NCI-H1048 (cell line): ENCODE results near the gene FXYD7.
"Not testable (repeated sequence)": the region's sequence is repeated elsewhere in the genome, so short reads cannot be mapped to it uniquely, and the experiment has no call there.

ENCODE experiments used
- DNase-seq: peaks from one replicate; lab custom pipeline; 2025; lab: John Stamatoyannopoulos, UW

Gene FXYD7

GRCh38 chr19:35143231-35143715 is at the start of gene FXYD7:
Gene FXYD7, plus strand, starts transcription at chr19:35143255. Its CDS starts 79 bp downstream, at chr19:35143334.
- no peak for DNase-seq

GRCh38 chr19:35093430-35093829 is 49.6 kb upstream of the FXYD7 start:
- DNase-seq: no peak

- no peak for DNase-seq
Observed at GRCh38 chr19:35093941-35094647, 49.0 kb upstream of the FXYD7 start.

GRCh38 chr19:35094656-35095055 is 48.4 kb upstream of the FXYD7 start:
- no peak for DNase-seq

- no peak for DNase-seq
Observed at GRCh38 chr19:35095667-35096368, 47.2 kb upstream of the FXYD7 start.

- no peak for DNase-seq
Observed at GRCh38 chr19:35098413-35099049, 44.5 kb upstream of the FXYD7 start.

- DNase-seq: no peak
Observed at GRCh38 chr19:35099155-35099896, 43.7 kb upstream of the FXYD7 start.

- DNase-seq: no peak
Observed at GRCh38 chr19:35099897-35100275, 43.2 kb upstream of the FXYD7 start.

- DNase-seq: no peak
Observed at GRCh38 chr19:35100588-35101533, 42.2 kb upstream of the FXYD7 start.

- not testable (repeated sequence) for DNase-seq
Observed at GRCh38 chr19:35101949-35102348, 41.1 kb upstream of the FXYD7 start.

GRCh38 chr19:35103614-35104013 is 39.4 kb upstream of the FXYD7 start:
- DNase-seq: not testable (repeated sequence)

GRCh38 chr19:35104361-35104760 is 38.7 kb upstream of the FXYD7 start:
- DNase-seq: no peak

GRCh38 chr19:35105047-35105410 is 38.0 kb upstream of the FXYD7 start:
- no peak for DNase-seq

- no peak for DNase-seq
Observed at GRCh38 chr19:35105411-35106290, 37.4 kb upstream of the FXYD7 start.

- no peak for DNase-seq
Observed at GRCh38 chr19:35106291-35106583, 36.8 kb upstream of the FXYD7 start.

- DNase-seq: no peak
Observed at GRCh38 chr19:35106898-35107541, 36.0 kb upstream of the FXYD7 start.

- DNase-seq: no peak
Observed at GRCh38 chr19:35107545-35107944, 35.5 kb upstream of the FXYD7 start.

- no peak for DNase-seq
Observed at GRCh38 chr19:35108730-35109129, 34.3 kb upstream of the FXYD7 start.

- no peak for DNase-seq
Observed at GRCh38 chr19:35109395-35110112, 33.5 kb upstream of the FXYD7 start.
